Heart left ventricle (tissue), 13 donors: ENCODE results near the gene PHLDB3.

Experiments used
- CTCF ChIP-seq, 12 donors: fragments of 200-600 bp; sonication (generic) in 4 of 12; IDR thresholded peaks; one replicate each; pipeline versions ENCODE4 v1.5.0 to v1.8.0; 2018 to 2022; ENCODE audit warnings: antibody characterized with exemption in 12 of 12, mild to moderate bottlenecking in 5 of 12
- POLR2A ChIP-seq, 2 donors: fragments of 450-650 bp; IDR thresholded peaks; one replicate each; pipeline ENCODE4 v1.6.1; 2017; ENCODE audit warnings: antibody characterized with exemption in 2 of 2, mild to moderate bottlenecking in 2 of 2, moderate library complexity in 2 of 2
- donor health status: ischemic (EF 13 %, LVEDD 7.1; RV severe dilation, severe dysfunction).
- donor health status: DM: no; HTN: yes; CAD: no.
- donor health status: DM: no; HTN: no; CAD: no.
- donor health status: ischemic (EF 25% LVEDD 6.9; RV normal size, moderate dysfunction).
- donor health status: ischemic (EF 25% LVEDD 5.7; RV mildly dilated, moderate dysfunction).
- donor health status: ischemic (EF 35%, LVEDD 5.7; RV mildly dilated, moderate dysfunction).
- donor health status: nonischemic (EF 11% LVEDD 7.7; RV severe dilation, severe dysfunction).
- donor health status: DM: yes; HTN: yes; CAD: no.
- donor health status: PGD.
- donor health status: ischemic (EF 29% LVEDD 5.4; RV normal size, mild dysfunction).
- donor health status: nonischemic (EF 23%, LVEDD 6.1; RV moderate dilation, normal function).

GRCh38 chr19:43464134-43464775, 40.3 kb downstream of the PHLDB3 start:
- TF ChIP-seq CTCF (IDR thresholded peaks at IDR 0.05), result no peak
- TF ChIP-seq POLR2A (IDR thresholded peaks at IDR 0.05), result no peak
